ENCODE measurements around the gene XPC.

DNA sequence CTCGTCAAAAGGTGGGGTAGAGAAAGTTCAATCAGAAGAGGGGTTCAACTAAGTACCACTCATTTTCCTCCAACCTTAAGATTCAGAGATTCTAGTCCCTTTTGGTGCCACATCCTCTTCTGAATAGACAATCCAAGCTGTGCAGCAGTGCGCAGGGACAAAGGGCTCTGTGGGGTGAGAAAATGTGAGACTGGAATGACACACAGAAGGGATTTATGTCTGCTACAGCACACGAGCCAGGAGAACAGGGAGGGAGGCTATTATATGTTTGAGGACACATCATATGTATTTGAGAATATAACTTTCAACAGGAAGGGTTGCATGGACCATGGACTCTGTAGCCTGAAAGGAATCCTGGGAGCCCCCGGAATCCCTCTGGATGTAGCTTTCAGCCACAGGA lies 33.2 kb upstream of the XPC start:
- TF ChIP-seq POLR2AphosphoS5 (IDR thresholded peaks at IDR 0.05) (no peak), POLR2A (IDR thresholded peaks at IDR 0.05) (no peak)
- TF ChIP-seq, protein P1, sequence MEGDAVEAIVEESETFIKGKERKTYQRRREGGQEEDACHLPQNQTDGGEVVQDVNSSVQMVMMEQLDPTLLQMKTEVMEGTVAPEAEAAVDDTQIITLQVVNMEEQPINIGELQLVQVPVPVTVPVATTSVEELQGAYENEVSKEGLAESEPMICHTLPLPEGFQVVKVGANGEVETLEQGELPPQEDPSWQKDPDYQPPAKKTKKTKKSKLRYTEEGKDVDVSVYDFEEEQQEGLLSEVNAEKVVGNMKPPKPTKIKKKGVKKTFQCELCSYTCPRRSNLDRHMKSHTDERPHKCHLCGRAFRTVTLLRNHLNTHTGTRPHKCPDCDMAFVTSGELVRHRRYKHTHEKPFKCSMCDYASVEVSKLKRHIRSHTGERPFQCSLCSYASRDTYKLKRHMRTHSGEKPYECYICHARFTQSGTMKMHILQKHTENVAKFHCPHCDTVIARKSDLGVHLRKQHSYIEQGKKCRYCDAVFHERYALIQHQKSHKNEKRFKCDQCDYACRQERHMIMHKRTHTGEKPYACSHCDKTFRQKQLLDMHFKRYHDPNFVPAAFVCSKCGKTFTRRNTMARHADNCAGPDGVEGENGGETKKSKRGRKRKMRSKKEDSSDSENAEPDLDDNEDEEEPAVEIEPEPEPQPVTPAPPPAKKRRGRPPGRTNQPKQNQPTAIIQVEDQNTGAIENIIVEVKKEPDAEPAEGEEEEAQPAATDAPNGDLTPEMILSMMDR (IDR thresholded peaks at IDR 0.05), result no peak
